ELR (cell line): Measurements from ENCODE around the gene B3GNT5.

Source experiments
- DNase-seq: peaks from one replicate; pipeline ENCODE4 v3.0.0-alpha.2; 2015; ENCODE audit warnings: low read depth

Gene B3GNT5

DNA sequence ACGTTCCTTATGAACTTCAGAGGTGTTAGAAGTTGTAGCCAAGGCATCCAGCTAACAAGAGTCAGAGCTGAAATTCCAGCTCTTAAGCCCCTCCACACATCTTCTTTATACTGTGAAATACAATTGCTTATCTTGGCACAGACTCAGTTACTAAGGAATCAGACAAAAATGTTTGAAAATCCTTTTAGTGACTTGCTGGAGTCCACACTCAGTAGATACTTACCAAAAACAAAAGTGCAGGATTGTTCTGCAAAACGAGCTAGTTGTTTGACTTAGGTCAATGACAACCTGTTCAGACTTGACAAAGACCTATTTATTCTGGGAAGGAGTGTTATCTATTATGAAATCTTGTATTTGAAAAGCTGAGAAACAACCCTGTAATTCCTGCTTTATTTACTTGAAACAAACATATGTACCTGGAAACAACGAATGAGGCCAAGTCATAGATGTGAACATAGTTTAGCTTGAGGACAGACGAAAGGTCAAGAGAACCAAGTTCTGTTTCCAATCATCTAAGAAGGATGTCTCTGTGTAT, 38.5 kb downstream of the B3GNT5 start:
- no peak for DNase-seq

DNA sequence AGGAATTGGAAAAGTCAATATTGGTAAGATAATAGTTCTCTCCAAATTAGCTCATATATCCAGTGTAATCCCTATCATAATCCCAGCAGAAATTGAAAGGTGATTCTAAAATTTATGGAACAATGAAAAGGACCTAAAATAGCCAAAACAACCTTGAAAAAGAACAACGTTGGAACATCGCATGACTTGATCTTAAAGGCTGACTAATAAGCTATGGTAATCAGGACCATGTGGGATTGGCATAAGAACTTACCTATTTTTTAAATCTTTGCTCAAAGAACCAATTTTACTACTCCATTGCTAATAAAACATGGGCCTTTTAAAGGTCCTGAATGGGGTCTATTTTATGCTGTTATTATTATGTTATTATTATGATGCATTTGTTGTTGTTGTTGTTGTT, 40.9 kb downstream of the B3GNT5 start:
- no peak for DNase-seq

DNA sequence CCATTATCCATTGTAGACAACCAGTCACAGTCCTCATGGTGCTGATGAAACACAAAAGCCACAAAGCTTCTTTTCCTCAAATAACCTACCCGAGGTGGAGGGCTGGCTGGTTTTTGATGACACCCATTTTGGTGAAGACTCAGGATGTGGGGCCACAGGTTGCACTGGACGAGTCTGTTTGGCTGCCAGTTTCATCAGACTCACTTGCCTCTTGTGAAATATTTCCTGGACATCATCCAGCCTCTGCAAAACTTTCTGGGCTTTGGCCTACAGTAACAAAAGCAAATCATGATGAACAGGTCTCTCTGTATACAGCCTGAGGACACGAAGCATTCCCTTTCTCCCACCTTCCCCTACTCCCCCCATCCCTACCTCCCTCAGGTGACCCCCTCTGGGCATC, 42.2 kb downstream of the B3GNT5 start:
- peak; percentile 66 for DNase-seq

DNA sequence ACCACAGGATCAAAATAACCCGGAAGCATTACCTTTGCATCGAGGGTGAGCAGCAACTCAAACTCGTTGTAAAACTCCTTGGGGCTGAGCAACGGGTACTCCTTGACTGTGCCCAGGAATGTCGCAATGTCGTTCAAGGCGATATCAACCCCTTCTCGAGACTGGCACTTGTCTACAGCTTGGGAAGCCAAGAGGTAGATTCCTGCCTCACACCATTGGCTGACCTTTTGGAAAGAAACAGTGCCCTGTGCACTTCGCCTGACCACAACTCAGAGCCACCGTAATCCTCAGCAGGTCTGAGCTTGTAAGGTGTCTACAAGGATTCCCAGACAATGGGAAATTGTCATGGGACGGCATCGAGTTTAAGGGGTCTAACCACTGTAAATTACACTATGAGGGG, 43.9 kb downstream of the B3GNT5 start:
- DNase-seq, result no peak

DNA sequence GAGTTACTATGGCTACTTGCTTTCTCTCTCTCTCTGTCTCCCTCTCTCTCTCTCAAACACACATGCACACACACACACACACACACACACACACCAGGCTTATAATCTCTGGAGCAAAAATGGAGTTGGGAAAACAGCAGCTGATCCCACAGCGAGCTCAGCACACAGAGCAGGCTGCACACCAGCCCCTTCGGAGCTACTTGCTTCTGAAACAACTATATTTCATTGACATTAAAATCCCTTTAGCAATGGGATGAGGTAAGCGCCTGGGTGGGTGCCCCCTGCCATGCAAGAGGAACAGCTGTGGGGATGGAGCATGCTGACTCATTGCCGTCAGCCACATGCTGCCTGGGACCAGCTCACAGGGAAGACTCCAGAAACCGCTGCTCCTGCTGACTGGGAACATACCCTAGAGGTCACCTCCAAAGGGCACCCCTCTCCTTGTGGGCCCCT, 45.7 kb downstream of the B3GNT5 start:
- peak; percentile 89 for DNase-seq

DNA sequence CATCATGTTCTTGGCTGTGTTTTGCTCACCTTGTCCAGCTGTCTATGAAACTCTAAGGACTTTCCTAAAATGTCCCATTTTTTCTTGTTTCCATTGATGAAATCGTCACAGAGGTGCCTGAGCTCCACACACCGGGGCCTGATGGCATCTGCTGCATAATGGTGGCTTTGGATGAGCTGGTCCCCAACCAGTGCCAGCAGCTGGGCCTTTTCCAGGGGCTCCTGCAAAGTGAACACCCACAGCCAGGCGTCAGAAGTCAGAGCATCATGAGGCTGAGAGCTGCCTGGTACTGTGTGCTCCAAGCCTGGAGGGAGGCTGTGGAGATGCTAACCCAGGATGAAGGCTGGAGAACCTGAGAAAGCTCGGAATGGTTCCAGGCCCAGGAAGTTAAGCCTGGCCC, 46.9 kb downstream of the B3GNT5 start:
- no peak for DNase-seq

DNA sequence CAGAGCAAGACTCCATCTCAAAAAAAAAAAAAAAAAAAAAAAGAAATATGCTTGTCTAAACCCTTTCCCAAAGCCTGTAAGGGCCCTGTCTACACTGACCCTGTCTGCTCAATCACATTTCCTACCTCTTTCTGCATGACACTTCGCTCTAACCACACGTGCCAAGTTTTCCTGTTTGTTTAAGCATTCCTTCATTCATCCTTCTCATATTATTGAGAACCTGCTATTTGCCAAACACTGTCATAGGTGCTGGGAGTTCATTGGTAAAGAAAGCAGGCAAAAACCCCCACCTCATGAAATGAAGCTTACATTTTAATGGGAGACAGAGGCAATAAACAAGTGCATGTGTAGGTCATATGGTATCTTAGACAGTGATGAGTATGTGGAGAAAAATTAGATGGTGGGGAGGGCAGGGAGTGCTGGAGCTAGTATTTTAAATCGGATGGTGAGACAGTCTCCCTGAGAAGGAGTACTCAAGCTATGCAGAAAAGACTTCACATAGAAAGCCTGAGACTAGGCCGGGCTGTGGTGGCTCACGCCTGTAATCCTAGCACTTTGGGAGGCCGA, 48.0 kb downstream of the B3GNT5 start:
- DNase-seq, result peak; percentile 39

DNA sequence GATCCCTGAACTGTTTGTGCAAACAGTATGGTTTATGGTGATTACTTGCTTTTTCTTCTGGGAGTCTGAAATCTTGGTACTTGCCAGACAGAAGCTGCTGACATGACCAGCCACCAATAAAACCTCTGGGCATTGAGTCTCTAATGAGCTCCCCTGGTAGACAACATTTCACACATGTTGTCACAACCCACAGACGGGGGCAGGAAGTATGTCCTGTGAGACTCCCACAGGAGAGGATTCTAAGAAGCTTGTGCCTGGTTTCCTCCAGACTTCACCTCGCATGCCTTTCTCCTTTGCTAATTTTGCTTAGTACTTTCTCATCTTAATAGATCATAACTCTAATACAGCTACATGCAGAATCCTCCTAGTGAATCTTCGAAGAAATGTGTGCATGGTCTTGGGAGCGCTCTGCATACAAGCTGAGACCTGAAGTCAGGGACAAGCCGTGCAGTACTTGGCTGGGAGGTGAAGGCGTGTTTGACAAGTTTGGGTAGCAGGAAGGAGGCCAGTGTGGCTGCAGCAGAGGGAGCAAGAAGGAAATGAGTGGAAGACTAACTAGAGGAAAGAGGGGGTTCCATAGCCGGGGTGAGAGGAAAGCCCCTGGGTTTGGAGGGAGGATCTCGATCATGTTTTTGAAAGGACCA, 49.0 kb downstream of the B3GNT5 start:
- DNase-seq, result no peak

DNA sequence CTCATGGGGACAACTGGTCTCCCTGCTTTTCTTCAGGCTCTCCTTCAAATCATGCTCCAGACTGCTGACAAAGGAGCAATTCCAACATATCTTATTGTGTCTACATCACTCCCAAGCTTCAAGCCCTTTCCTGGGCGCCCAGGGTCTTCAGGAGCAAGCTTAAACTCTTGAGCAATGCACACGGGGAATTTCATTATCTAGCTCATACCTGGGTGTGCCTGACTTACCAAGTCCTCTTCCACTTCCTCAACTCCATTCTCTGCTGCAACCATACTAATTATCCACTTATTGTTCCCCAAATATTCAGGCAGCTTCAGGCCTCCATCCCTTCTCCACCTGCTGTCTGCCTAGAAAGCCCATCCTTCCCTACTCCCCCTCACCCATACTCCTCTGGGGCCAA, 50.6 kb downstream of the B3GNT5 start:
- no peak for DNase-seq

DNA sequence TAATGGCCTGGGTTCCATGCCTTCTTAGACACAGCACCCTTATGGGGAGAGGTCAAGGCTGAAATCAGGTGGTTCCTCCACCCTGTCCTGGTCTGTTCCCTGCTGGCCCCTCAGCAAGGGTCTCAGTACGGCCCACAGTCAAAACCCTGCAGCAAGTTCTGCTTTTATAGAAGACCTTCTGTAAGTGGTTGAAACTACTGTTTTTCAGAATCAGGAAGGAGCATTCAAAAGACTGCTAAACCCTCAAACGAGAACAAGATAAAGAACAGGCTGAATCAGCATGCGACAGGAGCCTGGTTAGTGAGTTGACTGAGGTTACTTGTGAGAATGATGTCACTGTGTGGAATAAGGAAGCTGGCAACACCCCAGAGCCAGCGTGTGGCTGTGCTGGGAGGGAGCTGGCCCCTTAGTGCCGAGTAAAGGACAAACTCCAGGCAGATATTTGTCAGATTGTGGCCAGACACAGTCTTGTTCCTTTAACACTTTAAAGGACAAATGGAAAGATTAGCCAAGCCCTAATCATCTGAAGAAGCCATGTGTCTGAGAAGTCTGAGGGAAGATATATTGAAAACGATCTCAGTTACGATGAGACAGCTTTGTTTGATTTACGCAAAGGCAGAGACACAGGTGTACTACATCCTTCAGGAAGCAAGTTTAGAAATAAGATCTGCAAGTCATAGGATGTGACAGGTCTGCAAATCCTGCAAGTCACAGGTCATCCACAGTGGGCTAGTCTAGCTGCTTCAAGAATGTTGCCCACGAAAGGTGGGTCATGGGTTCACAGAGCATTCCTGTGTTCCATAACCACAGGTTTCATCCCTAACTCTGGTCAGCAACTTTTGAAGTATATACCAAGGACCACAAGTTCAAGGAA, 54.0 kb downstream of the B3GNT5 start:
- DNase-seq, result peak; percentile 56

DNA sequence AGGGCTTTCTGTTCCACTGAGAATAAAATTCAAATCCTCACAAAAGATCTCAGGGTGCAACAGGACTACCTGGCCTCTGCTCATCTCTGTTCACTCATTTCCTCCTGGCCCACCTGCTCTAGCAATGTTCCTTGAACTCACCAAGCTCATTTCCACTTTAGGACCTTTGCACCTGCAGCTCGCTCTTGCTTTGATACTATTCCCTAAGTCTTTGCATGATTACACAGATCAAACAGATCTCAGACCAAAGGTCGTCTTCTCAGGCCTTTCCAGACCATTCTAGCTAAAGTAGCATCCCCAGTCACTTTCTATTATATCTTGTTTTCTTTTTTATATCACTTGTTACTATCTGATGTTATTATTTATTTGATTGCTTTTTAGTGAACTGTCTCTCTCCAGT, 54.7 kb downstream of the B3GNT5 start:
- no peak for DNase-seq

DNA sequence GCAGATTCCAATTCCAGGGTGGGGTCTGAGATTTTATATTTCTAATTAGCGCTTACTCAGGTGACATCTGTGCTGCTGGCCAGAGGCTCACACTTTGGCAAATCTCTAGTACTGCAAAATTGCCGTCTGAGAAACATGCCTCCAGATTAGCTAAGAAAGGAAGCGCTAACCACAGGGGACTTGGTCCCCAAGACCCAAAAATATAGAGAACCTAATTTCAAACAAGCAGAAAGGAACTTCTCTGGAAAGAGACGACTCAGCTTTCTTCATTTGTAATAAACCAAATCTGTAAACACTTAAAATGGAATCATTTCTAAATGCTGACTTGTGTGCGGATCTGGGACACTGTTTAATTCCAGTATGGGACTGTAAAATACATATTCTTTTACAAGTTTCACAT, 55.7 kb downstream of the B3GNT5 start:
- no peak for DNase-seq

DNA sequence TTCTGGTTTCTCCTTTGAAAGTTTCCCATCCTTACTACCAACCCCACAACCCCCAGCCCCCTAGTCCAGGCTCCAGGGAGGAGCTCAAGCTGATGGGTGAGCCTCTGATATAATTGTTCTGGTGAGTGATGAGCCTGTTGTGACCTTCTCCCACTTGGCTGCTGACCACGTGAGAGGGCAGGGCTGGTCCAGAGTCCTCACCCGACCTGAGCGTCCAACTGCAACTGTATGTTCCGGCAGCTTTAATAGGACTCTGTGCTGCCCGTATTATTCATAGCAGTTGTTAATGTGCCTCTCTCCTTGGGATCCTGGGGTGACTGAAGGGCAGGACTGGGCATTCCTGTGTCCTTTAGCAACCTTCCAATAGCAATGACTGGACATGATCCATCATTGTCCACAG, 56.2 kb downstream of the B3GNT5 start:
- no peak for DNase-seq

DNA sequence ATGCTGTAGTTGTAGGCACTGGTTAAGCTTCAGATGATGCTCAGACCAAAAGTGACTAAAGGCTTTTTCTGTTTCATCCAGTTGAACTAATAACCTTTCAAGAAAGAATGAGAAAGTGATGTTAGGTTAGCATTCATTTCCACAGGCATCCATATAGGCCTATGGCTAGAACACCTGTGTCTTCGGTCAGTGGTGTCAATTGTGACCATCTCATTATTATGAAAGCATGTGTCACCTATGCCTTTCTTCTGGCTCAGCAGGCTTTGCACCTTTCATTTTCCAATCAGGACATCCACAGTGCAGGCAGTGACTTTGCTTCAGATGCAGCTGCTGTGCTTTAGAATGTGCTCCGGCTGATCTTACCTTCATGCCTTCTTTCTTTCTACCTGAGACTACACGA, 57.9 kb downstream of the B3GNT5 start:
- no peak for DNase-seq

DNA sequence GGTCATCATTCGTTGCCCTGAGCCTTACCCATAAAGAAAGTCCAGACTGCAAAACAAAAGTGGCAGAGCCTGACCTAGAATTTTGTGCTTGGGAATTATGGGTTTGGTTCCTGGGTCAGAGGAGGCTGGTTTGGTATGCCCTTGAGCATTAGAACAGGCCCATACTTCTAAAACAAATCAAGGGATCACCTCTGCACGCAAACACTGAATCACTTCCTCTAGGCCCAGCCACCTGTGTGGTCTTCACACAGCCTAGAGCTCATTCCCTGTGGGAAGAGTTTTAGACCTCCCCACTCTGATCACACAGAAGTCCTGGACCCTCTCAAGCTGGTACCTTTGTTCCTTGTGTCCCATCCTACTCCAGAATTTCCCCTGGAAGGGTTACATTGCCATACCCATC, 59.4 kb downstream of the B3GNT5 start:
- no peak for DNase-seq

DNA sequence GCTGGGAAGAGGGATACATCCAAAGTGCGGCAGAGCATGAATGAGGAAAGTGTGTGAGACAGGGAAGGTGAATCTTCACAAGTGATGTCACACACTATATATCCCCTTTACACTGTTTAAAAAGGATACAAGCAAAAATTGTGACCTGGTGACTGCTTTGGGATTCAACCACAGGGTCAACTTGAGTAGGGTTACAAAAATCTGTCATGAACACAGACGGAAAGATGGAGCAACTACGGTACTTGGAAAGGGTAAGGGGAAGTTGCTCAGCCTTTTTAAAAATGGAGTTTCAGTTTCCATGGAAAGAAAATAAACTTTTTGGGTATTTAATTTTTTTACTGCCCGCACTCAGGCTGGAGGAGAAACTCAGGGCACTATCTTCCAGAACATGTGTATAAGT, 60.3 kb downstream of the B3GNT5 start:
- no peak for DNase-seq

DNA sequence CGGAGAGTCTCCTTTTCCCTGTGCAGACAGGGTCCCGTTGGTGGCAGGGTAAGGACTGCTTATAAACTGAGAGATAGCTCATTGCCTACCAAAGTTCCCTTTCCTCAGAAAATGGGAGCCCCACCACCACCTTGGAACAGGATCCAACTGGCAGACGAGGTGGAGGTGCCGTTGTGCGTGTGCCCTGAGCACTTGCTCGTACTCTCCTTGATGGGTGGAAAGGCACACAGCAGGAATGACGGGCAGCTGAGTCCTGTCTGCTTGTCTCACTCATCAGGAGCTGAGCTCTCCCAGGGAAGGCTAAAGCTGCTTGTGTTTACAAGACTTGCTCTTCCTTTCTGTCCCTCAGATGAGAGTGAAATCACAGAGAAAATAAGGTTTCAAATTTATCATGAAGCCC, 60.7 kb downstream of the B3GNT5 start:
- no peak for DNase-seq

DNA sequence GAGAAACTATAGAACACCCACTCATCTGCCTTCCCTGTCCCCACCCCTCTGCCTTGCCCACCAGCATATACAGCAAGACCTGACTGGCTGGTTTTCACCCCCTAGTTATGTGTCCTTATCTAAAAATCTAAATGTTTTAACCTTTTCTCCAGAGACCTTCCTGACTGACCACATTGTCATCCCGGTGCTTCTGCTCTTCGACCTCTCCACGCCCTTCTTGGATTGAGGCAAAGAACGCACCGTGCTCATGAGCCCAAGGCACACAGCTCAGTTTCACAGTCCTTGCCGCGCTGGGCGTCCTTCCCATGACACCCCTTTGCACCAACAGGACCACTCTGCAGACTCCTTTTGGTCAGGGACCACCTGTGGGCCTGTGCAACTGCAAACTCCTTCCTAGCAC, 62.7 kb downstream of the B3GNT5 start:
- no peak for DNase-seq

DNA sequence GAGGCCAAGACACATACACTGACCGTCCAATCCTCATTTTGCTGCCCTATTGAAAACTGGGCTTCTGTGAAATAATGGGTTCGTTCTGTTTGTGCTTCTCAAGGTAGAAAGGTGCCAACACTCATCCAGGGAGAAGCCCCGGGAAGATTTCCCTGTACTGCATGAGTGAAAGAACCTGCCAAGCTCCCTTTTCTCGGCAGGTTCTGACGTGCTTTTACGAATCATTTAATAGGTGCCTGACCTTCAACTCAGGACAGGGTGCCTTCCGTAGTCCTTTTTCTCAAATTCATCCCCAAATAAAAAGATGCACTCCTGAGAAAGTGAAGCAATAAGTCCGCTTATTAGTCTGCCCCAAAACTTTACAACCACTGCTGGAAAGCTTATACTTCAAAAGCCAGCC, 64.2 kb downstream of the B3GNT5 start:
- no peak for DNase-seq

DNA sequence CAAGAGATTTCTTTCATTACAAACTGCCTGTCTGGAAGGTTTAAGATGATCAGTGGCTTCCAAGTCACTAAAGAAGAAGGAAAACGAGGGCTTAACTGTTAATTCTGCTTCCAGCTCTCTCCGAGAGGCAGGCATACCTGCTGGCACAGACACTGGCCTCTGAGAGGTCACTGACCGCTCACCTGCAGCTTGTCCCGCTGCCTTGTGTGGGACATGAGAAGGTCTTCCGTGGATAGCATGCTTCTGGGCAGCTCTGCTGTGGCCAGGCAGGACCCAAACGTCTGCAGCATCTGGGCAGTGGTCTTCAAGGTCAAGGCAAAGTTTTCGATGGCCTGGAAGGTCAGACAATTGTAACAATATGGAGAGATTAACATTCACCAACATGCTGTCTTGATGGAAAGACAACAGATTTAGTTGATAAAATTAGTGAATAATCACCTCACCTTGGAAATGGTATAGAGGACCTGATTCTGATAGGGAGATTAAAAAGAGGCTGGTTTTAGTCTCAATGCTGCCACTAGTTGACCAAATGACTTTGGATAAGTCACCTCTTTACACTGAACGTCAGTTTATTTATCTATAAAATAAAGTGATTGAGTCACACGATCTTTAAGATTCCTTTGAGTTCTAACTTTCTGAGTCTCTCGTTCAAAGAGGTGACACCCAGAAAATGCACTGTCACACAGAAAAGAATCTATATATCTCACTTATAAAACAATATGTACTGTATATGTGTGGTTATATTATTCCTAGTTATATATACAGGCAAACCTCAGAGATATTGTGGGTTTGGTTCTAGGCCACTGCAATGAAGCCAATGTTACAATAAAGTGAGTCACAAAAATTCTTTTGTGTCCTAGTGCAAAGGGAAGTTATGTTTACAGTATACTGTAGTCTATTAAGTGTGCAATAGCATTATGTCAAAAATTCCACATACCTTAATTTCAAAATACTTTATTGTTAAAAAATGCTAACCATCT, 65.1 kb downstream of the B3GNT5 start:
- peak; percentile 76 for DNase-seq

DNA sequence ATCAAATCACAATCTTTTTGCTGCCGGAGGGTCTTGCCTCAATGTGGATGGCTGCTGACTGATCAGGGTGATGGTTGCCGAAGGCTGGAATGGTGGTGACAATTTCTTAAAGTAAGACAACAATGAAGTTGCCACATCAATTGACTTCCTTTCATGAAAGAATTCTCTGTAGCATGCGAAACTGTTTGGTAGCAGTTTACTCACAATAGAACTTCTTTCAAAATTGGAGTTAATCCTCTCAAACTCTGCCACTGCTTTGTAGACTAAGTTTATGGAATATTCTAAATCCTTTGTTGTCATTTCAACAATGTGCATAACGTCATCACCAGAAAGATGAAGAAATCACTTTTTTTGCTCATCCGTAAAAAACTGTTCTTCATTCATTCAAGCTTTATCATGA, 65.8 kb downstream of the B3GNT5 start:
- no peak for DNase-seq

DNA sequence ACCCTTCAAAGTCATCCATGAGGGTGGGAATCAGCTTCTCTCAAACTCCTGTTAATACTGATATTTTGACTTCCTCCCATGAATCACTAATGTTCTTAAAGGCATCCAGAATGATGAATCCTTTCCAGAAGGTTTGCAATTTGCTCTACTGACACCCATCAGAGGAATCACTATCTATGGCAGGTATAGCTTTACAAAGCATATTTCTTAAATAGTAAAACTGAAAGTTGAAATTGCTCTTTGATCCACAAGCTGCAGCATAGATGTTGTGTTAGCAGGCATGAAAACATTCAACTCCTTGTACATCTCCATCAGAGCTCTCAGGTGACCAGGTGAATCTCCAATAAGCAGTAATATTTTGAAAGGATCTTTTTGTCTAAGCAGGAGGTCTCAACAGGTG, 66.3 kb downstream of the B3GNT5 start:
- DNase-seq, result no peak
